Vagina (tissue), 2 donors: ENCODE measurements around the gene COMMD10. TPM values are rescaled to one million over a fixed set of nuclear protein-coding genes. Genes with fewer than 3 reads are reported as not detected.

Experiments
- DNase-seq, 2 donors: peaks; one replicate each; pipeline ENCODE4 v3.0.0-alpha.2; 2017; ENCODE audit errors: extremely low spot score in 2 of 2
- H3K27ac ChIP-seq: fragments of 200-600 bp; sonication (generic); one replicate; pipeline ENCODE4 v1.5.1; 2019
- H3K27me3 ChIP-seq: fragments of 200-600 bp; sonication (generic); one replicate; pipeline ENCODE4 v1.5.1; 2019
- H3K36me3 ChIP-seq, 2 donors: fragments of 200-600 bp; sonication (generic); one replicate each; pipeline ENCODE4 v1.5.1; 2017 to 2019
- H3K4me1 ChIP-seq: fragments of 200-600 bp; sonication (generic); one replicate; pipeline ENCODE4 v1.5.1; 2019
- H3K4me3 ChIP-seq, 2 donors: fragments of 200-600 bp; sonication (generic); 1 replicate in 1 of 2; 2 replicates in 1 of 2; pipeline ENCODE4 v1.5.1; 2016 to 2019
- H3K9me3 ChIP-seq: fragments of 200-600 bp; sonication (generic); one replicate; pipeline ENCODE4 v1.5.1; 2019
- POLR2A ChIP-seq, 2 donors: fragments of 450-650 bp; IDR thresholded peaks; one replicate each; pipeline ENCODE4 v1.6.1; 2017; ENCODE audit warnings: antibody characterized with exemption in 2 of 2, mild to moderate bottlenecking in 2 of 2, moderate library complexity in 2 of 2
- POLR2AphosphoS5 ChIP-seq, 2 donors: sonication (generic); formaldehyde crosslinking; IDR thresholded peaks; one replicate each; pipeline ENCODE4 v1.9.0; 2017; ENCODE audit warnings: antibody characterized with exemption in 2 of 2, mild to moderate bottlenecking in 2 of 2, low read depth in 1 of 2; ENCODE audit not compliant: insufficient read depth in 1 of 2
- intact Hi-C: fragments of 100-400 bp; cut with DNase I; formaldehyde crosslinking; loops from one replicate; pipeline ENCODE4 v1.15.1; 2023
- total RNA-seq: library from RNA; depleted of rRNA; stranded (reverse); fragments of >200 nt; gene quantifications from one replicate; pipeline ENCODE4 v1.2.3, GENCODE V29; 2016
- TF ChIP-seq, protein P1 (sequence below), 3 experiments: fragments of 450-650 bp in 2 of 3; fragments of 200-600 bp in 1 of 3; sonication (generic) in 1 of 3; IDR thresholded peaks; one replicate each; pipeline ENCODE4 v1.5.1; 2017 to 2019; ENCODE audit warnings: antibody characterized with exemption in 3 of 3, mild to moderate bottlenecking in 2 of 3, moderate library complexity in 2 of 3

The COMMD10 gene
- total RNA-seq, 1 donor from 2014 or later: 22.6 TPM

DNA sequence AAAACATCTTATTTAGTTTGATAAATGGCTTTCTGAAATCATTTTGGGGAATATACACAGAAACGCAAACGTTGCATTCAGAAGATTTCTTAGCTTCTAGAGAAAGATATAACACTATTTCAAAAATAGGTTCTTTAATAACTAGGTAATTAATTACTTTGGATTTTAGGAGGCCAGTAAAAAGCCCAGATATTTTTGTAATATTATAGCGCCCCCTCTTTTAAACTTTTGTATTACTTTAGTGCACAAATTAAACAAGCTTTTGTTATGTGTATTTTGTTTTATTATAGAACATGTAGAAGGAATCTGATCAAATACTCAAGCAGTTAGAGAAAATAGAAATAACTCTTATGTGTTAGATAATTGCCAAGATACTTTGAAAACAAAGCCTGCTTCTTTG is 57.7 kb downstream of the COMMD10 start:
- DNase-seq: no peak
- no peak overlapping the region for H3K27ac ChIP-seq
- intact Hi-C loops: no loop called here
- H3K4me1 ChIP-seq: no peaks in the 10 kb centered on the region
- no peaks in the 10 kb centered on the region for H3K36me3 ChIP-seq
- H3K9me3 ChIP-seq: no peaks in the 10 kb centered on the region
- no peaks in the 10 kb centered on the region for H3K27me3 ChIP-seq
- H3K4me3 ChIP-seq: no peak overlapping the region
- TF ChIP-seq POLR2A (IDR thresholded peaks at IDR 0.05): no peak
- TF ChIP-seq, protein P1, sequence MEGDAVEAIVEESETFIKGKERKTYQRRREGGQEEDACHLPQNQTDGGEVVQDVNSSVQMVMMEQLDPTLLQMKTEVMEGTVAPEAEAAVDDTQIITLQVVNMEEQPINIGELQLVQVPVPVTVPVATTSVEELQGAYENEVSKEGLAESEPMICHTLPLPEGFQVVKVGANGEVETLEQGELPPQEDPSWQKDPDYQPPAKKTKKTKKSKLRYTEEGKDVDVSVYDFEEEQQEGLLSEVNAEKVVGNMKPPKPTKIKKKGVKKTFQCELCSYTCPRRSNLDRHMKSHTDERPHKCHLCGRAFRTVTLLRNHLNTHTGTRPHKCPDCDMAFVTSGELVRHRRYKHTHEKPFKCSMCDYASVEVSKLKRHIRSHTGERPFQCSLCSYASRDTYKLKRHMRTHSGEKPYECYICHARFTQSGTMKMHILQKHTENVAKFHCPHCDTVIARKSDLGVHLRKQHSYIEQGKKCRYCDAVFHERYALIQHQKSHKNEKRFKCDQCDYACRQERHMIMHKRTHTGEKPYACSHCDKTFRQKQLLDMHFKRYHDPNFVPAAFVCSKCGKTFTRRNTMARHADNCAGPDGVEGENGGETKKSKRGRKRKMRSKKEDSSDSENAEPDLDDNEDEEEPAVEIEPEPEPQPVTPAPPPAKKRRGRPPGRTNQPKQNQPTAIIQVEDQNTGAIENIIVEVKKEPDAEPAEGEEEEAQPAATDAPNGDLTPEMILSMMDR (IDR thresholded peaks at IDR 0.05): no peak
- TF ChIP-seq POLR2AphosphoS5 (IDR thresholded peaks at IDR 0.05; ENCODE audit: insufficient read depth in 1 of 2, low read depth in 1 of 2): no peak

DNA sequence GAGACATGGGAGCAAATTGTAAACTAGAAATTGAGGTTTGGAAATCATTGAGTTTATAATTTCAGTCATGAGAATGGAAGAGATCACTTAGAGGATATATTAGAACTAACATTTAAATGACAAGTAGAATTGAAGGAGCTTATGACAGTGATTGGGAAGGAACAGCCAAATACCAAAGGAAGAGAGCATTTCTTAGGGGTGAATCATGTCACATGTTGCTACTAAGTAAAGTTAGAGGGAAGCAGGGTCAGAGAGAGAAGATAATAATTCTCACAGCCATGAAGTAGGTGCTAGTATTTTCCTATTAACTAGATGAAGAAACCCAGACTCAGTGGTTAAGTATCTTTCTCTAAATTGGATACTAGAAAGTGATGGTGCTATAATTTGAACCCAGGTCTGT is 59.3 kb downstream of the COMMD10 start:
- Histone ChIP-seq H3K27ac (no peak overlapping the region), H3K36me3 (no peaks in the 10 kb centered on the region), H3K4me3 (no peak overlapping the region), H3K27me3 (no peaks in the 10 kb centered on the region), H3K9me3 (no peaks in the 10 kb centered on the region), H3K4me1 (no peaks in the 10 kb centered on the region)
- no peak for DNase-seq
- intact Hi-C loops: no loop called here
- TF ChIP-seq, protein P1 (IDR thresholded peaks at IDR 0.05): no peak
- TF ChIP-seq POLR2A (IDR thresholded peaks at IDR 0.05) (no peak), POLR2AphosphoS5 (IDR thresholded peaks at IDR 0.05; ENCODE audit: insufficient read depth in 1 of 2, low read depth in 1 of 2) (no peak)

DNA sequence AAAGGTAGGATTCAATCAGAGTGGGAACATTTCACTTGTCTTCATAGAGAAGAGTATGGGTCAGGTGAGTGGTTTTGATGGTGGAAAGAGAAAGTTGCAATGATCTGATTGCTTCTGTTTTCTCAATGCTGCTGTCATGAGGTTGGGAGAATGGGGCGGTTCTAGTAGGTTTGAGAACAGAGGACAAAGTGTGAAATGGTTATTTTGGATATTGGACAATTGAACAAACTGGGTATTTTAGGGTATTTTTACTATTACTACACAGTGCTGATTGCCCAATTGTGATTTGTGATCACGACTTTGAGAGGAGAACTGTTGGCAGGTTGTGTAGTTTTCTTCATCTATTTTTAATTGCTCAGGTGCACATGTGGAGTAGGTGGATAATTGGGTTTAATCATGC is 60.2 kb downstream of the COMMD10 start:
- intact Hi-C loops: no loop called here
- Histone ChIP-seq H3K9me3 (no peaks in the 10 kb centered on the region), H3K4me1 (no peaks in the 10 kb centered on the region), H3K36me3 (no peaks in the 10 kb centered on the region), H3K4me3 (no peak overlapping the region), H3K27ac (no peak overlapping the region), H3K27me3 (no peaks in the 10 kb centered on the region)
- DNase-seq: no peak
- TF ChIP-seq POLR2A (IDR thresholded peaks at IDR 0.05) (no peak), POLR2AphosphoS5 (IDR thresholded peaks at IDR 0.05; ENCODE audit: insufficient read depth in 1 of 2, low read depth in 1 of 2) (no peak)
- TF ChIP-seq, protein P1 (IDR thresholded peaks at IDR 0.05): no peak

- Histone ChIP-seq H3K36me3 (no peaks in the 10 kb centered on the region), H3K27ac (no peak overlapping the region), H3K4me1 (no peaks in the 10 kb centered on the region), H3K27me3 (no peaks in the 10 kb centered on the region), H3K9me3 (no peaks in the 10 kb centered on the region), H3K4me3 (no peak overlapping the region)
- intact Hi-C loops: no loop called here
- no peak for DNase-seq
- TF ChIP-seq, protein P1 (IDR thresholded peaks at IDR 0.05): no peak
- no peak for TF ChIP-seq POLR2A (IDR thresholded peaks at IDR 0.05)
These were observed 60.6 kb downstream of the COMMD10 start for GRCh38 chr5:116145416-116145815.

- Histone ChIP-seq H3K36me3 (no peaks in the 10 kb centered on the region), H3K4me3 (no peak overlapping the region), H3K9me3 (no peaks in the 10 kb centered on the region), H3K27me3 (no peaks in the 10 kb centered on the region), H3K4me1 (no peaks in the 10 kb centered on the region), H3K27ac (no peak overlapping the region)
- DNase-seq: no peak
- TF ChIP-seq, protein P1 (IDR thresholded peaks at IDR 0.05): no peak
- TF ChIP-seq POLR2A (IDR thresholded peaks at IDR 0.05): no peak
- TF ChIP-seq POLR2AphosphoS5 (IDR thresholded peaks at IDR 0.05; ENCODE audit: insufficient read depth in 1 of 2, low read depth in 1 of 2): no peak
- intact Hi-C loops: no loop called here
These were observed 67.3 kb downstream of the COMMD10 start for GRCh38 chr5:116152169-116152568.
